GM12891 (cell line): ENCODE data around the gene ZNF438.

Source experiments
- PAX5 ChIP-seq: IDR thresholded peaks from 2 replicates; pipeline ENCODE4 v1.6.1; 2011; ENCODE audit warnings: low read length, moderate library complexity, mild to moderate bottlenecking; ENCODE audit not compliant: insufficient read depth, severe bottlenecking
- POLR2A ChIP-seq: IDR thresholded peaks from 2 replicates; pipeline ENCODE4 v1.6.1; 2011; ENCODE audit warnings: low read depth, low read length, control low read depth
- POLR2AphosphoS5 ChIP-seq: IDR thresholded peaks from 2 replicates; pipeline ENCODE4 v1.6.1; 2011; ENCODE audit warnings: low read depth, low read length, control low read depth
- SPI1 ChIP-seq: IDR thresholded peaks from 2 replicates; pipeline ENCODE4 v1.6.1; 2011; ENCODE audit warnings: low read depth, low read length, control low read depth
- TAF1 ChIP-seq: IDR thresholded peaks from 2 replicates; pipeline ENCODE4 v1.6.1; 2011; ENCODE audit warnings: low read depth, low read length, control low read depth

- TF ChIP-seq POLR2A (no peak), TAF1 (no peak), POLR2AphosphoS5 (no peak), SPI1 (no peak), PAX5 (no peak)
These were observed 52.8 kb downstream of the ZNF438 start for GRCh38 chr10:30978843-30979242.
